Erythroblast (primary cell): ENCODE results near the gene NDOR1.

ENCODE experiments used
- GATA1 ChIP-seq: IDR thresholded peaks from 2 replicates; pipeline ENCODE4 v1.6.1; 2011; ENCODE audit warnings: low read depth, mild to moderate bottlenecking, control low read depth, low read length, moderate library complexity
- POLR2A ChIP-seq: IDR thresholded peaks from 2 replicates; pipeline ENCODE4 v1.6.1; 2011; ENCODE audit warnings: mild to moderate bottlenecking, low read length

DNA sequence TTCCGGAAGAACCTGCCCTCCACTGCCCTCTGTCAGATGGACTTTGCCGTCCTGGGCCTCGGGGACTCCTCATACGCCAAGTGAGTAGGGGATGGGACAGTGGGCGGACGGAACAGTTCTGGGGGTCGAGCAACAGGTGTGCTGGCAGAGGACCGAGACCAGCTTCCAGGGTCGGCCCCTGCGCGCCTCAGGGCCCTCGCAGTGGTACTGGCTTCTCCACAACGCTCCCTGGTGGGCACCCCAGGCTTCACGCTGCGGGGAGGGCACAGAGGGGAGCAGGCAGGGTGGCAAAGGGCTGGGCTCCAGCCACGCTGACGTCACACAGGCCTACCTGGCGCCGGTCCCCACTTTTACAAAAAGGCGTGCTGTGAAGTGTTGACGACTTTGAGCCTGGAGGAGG, 7.0 kb downstream of the NDOR1 start:
- TF ChIP-seq POLR2A (no peak), GATA1 (no peak)
